Measurements from ENCODE around the gene DHRS1.

DHRS1 gene

DNA sequence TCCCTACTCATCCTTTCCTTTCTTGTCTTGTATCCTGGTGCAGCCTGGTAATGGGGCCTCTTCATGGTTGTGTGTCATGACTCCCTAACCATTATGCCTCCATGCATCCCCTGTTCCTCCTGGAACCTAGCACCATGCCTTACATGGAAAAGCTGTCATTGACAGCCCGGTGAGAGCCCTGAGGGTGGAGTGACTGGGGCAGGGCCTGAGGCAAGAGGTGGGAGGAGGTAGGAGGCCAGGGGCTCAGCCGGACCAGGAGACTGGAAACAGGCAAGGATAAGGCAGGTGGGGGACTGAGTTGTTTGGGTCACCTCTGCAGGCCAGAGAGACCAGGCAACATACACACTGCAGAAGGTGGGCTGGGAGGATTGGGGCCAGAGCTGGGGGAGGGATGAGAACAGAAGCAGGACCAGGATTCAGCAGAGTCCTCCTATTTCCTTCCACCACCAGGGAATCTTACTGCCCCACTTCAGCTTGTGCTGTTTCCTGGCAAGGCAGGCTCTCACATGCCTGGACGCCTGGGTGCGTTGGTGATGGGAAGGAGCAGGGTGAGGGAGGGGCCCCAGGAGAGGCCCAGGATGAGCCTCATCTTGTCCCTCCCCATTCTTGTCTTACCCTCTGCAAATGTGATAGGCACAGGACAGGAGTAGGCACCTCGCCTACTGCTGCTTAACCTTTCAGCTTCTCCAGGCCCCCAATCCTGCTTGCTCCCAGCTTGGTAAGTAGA is 10.1 kb upstream of the DHRS1 start, which contains the start of gene LTB4R2:
LTB4R2 (plus strand) TSS at position 603 of the 727 bp plus-strand sequence. CDS start 525 bp downstream, outside the sequence.
- H3K4me1 ChIP-seq (ENCODE audit: control insufficient read depth, insufficient read depth, low read length) = no peaks in the 10 kb centered on the region
- H3K9me3 ChIP-seq (ENCODE audit: control insufficient read depth, insufficient read depth, low read depth, low read length) = no peaks in the 10 kb centered on the region
- CTCF ChIA-PET = interaction anchor here (0.5 to 5.1 kb wide), 12 partner anchors 11 to 826 kb away, joined by 3 to 70 read pairs (median 3); partner anchors contain the start of genes CBLN3, DHRS1, KHNYN and MDP1
- POLR2A ChIA-PET = interaction anchor here (2.2 to 2.7 kb wide), 2 partner anchors 39 to 67 kb away, joined by 9 to 15 read pairs; partner anchors contain the start of genes RABGGTA and TINF2
- no peak for TF ChIP-seq ZEB2 (tag by site-specific recombination; IDR thresholded peaks at IDR 0.05)
- TF ChIP-seq ZNF223 (tag by site-specific recombination; IDR thresholded peaks at IDR 0.05) = no peak
- no peak for TF ChIP-seq MEIS1 (CRISPR knock-in tag; IDR thresholded peaks at IDR 0.05; ENCODE audit: borderline replicate concordance)
- no peak for TF ChIP-seq ZNF785 (tag by site-specific recombination; IDR thresholded peaks at IDR 0.05)
- TF ChIP-seq ZNF776 (tag by site-specific recombination; IDR thresholded peaks at IDR 0.05; ENCODE audit: borderline replicate concordance) = no peak
- TF ChIP-seq ZIC2 (tag by site-specific recombination; IDR thresholded peaks at IDR 0.05) = no peak
- TF ChIP-seq ZNF366 (tag by site-specific recombination; conservative IDR thresholded peaks at IDR 0.05) = no peak
- no peak for TF ChIP-seq SP7 (tag by site-specific recombination; IDR thresholded peaks at IDR 0.05)
- TF ChIP-seq ZNF350 (tag by site-specific recombination; IDR thresholded peaks at IDR 0.05) = no peak
- H3K36me3 ChIP-seq (ENCODE audit: control insufficient read depth in 2 of 2, insufficient read depth in 1 of 2, low read length in 2 of 2) = peaks cover 10 to 77% of the 10 kb centered on the region in 2 experiments
- no peak within 1 kb of the TSS for H3K4me3 ChIP-seq (ENCODE audit: low read depth, low read length)
- H3K27ac ChIP-seq (ENCODE audit: extremely low read depth, low read depth, low read length) = no peak within 1 kb of the TSS

DNA sequence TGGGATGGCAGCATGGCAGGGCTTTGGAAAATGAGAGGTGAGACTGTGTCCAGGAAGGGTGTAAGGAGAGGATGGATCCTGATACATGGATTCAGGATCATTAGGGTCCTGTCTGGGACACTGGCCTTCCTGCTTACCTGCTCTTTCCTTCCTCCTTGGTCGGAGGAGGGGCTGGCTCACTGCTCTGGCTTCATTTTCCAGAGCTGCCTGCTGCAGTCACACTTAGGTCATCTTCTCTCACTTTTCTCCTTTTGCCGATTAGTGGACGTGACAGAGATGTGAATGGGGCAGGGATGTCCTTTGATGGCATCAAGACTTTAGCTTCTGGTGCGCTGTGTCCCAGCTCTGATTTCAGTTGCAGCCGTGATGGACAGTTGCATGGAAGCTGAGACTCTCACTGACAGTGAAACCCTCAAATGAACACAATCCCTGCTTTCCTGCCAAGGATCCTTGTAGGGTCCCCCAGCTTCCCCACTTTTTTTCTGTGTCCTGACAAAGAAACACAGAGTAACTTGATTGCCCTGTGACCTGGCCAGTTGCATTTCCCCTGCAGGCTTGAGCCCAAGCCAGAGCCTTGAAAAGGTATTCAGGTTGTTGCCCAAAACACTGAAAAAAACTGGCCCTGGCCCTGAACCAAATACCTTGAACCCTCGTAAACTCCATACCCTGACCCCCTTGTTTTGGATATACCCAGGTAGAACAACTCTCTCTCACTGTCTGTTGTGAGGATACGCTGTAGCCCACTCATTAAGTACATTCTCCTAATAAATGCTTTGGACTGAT is 9.0 kb upstream of the DHRS1 start:
- CTCF ChIA-PET = interaction anchor here (0.5 to 5.1 kb wide), 43 partner anchors 8 to 1364 kb away, joined by 3 to 70 read pairs (median 4); partner anchors contain the start of genes CBLN3, CHMP4A, DHRS1 and KHNYN
- no peak for TF ChIP-seq ZNF248 (tag by site-specific recombination; IDR thresholded peaks at IDR 0.05)
- TF ChIP-seq ZBTB20 (tag by site-specific recombination; IDR thresholded peaks at IDR 0.05) = 0 out of 2 replicates have a peak, but pooled peaks have one; percentile 6
- Histone ChIP-seq H3K4me3 (ENCODE audit: low read depth, low read length) (no peak overlapping the region), H3K27ac (ENCODE audit: extremely low read depth, low read depth, low read length) (no peak overlapping the region), H3K9me3 (ENCODE audit: control insufficient read depth, insufficient read depth, low read depth, low read length) (no peaks in the 10 kb centered on the region), H3K4me1 (ENCODE audit: control insufficient read depth, insufficient read depth, low read length) (no peaks in the 10 kb centered on the region), H3K36me3 (ENCODE audit: control insufficient read depth in 2 of 2, insufficient read depth in 1 of 2, low read length in 2 of 2) (peaks cover 15 to 89% of the 10 kb centered on the region in 2 experiments)
- POLR2A ChIA-PET = interaction anchor here (0.8 to 2.7 kb wide), 9 partner anchors 9 to 173 kb away, joined by 3 to 15 read pairs (median 4); partner anchors contain the start of genes DHRS1, NOP9, PSME1 and RABGGTA

DNA sequence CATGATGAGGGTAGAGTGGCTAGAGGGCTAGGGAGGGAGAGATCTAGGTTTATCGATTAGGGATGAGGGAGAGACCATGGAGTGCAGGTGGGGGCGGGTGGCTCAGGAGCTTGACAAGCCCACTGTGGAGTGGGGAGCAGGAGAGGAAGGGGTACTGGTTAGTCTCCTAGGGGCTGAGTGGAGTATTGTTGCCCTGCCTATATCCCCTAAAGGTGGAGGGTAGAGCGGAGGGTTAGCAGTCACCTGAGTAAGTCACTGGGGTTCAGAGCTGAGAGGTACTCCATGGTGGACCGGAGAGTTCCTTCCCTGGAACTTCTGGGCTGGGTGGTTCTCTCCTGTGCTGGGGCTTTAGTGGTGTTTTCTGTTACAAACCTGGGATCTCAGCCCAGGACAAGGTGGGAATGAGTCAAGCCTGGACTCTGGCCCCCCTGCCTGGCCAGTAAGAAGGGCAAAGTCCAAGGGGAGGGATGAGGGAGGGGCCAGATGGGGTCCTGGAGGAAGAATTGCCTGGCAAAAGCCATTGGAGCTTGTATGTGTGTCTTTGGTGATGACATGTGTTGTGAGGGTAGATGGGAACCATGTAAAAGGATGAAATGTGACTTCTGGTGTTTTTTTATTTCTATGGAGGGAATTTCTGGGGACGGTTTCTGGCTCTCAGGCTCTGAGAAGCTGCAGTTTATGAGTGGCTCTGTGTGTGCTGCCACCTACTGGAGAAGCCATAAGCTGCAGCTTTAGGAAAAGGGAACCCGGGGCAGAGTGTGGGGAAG is 8.2 kb upstream of the DHRS1 start, which contains the start of gene CIDEB:
CIDEB (minus strand) TSS at position 403 of the 767 bp plus-strand sequence; CDS start at position 284, 119 bp downstream.
- ChIA-PET CTCF (interaction anchor here (0.6 to 5.1 kb wide), 45 partner anchors 9 to 683 kb away, joined by 3 to 70 read pairs (median 4); partner anchors contain the start of genes CBLN3, CHMP4A, DHRS1 and KHNYN), POLR2A (interaction anchor here (0.8 to 2.7 kb wide), 15 partner anchors 8 to 193 kb away, joined by 3 to 15 read pairs (median 3); partner anchors contain the start of genes CBLN3, DCAF11, DHRS1 and KHNYN)
- H3K9me3 ChIP-seq (ENCODE audit: control insufficient read depth, insufficient read depth, low read depth, low read length) = no peaks in the 10 kb centered on the region
- no peak within 1 kb of the TSS for H3K4me3 ChIP-seq (ENCODE audit: low read depth, low read length)
- H3K4me1 ChIP-seq (ENCODE audit: control insufficient read depth, insufficient read depth, low read length) = no peaks in the 10 kb centered on the region
- H3K27ac ChIP-seq (ENCODE audit: extremely low read depth, low read depth, low read length) = no peak within 1 kb of the TSS
- peaks cover 20 to 92% of the 10 kb centered on the region in 2 experiments for H3K36me3 ChIP-seq (ENCODE audit: control insufficient read depth in 2 of 2, insufficient read depth in 1 of 2, low read length in 2 of 2)
- TF ChIP-seq ZNF654 (tag by site-specific recombination; IDR thresholded peaks at IDR 0.05; ENCODE audit: low read depth) (peak; percentile 40), ZNF558 (tag by site-specific recombination; IDR thresholded peaks at IDR 0.05) (no peak), ZNF311 (tag by site-specific recombination; IDR thresholded peaks at IDR 0.05; ENCODE audit: borderline replicate concordance) (no peak), ZNF555 (tag by site-specific recombination; conservative IDR thresholded peaks at IDR 0.05) (no peak), ZNF76 (tag by site-specific recombination; IDR thresholded peaks at IDR 0.05; ENCODE audit: borderline replicate concordance, low read depth) (peak; percentile 33; the same call in 1 of the 2 replicates), ZNF544 (tag by site-specific recombination; IDR thresholded peaks at IDR 0.05) (no peak)
- TF ChIP-seq, protein P1, sequence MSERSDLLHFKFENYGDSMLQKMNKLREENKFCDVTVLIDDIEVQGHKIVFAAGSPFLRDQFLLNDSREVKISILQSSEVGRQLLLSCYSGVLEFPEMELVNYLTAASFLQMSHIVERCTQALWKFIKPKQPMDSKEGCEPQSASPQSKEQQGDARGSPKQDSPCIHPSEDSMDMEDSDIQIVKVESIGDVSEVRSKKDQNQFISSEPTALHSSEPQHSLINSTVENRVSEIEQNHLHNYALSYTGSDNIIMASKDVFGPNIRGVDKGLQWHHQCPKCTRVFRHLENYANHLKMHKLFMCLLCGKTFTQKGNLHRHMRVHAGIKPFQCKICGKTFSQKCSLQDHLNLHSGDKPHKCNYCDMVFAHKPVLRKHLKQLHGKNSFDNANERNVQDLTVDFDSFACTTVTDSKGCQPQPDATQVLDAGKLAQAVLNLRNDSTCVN (tag by site-specific recombination; optimal IDR thresholded peaks at IDR 0.05) = no peak
- TF ChIP-seq, protein P2, sequence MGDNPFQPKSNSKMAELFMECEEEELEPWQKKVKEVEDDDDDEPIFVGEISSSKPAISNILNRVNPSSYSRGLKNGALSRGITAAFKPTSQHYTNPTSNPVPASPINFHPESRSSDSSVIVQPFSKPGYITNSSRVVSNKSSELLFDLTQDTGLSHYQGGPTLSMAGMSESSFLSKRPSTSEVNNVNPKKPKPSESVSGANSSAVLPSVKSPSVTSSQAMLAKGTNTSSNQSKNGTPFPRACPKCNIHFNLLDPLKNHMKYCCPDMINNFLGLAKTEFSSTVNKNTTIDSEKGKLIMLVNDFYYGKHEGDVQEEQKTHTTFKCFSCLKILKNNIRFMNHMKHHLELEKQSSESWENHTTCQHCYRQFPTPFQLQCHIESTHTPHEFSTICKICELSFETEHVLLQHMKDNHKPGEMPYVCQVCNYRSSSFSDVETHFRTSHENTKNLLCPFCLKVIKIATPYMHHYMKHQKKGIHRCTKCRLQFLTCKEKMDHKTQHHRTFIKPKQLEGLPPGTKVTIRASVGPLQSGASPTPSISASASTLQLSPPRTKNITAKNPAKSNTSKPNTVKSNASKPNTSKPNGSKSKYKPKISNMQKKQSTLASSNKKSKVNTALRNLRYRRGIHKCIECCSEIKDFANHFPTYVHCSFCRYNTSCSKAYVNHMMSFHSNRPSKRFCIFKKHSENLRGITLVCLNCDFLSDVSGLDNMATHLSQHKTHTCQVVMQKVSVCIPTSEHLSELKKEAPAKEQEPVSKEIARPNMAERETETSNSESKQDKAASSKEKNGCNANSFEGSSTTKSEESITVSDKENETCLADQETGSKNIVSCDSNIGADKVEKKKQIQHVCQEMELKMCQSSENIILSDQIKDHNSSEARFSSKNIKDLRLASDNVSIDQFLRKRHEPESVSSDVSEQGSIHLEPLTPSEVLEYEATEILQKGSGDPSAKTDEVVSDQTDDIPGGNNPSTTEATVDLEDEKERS (tag by site-specific recombination; IDR thresholded peaks at IDR 0.05) = no peak
- TF ChIP-seq, protein P3, sequence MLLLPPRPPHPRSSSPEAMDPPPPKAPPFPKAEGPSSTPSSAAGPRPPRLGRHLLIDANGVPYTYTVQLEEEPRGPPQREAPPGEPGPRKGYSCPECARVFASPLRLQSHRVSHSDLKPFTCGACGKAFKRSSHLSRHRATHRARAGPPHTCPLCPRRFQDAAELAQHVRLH (tag by site-specific recombination; IDR thresholded peaks at IDR 0.05) = no peak
- TF ChIP-seq, protein P4, sequence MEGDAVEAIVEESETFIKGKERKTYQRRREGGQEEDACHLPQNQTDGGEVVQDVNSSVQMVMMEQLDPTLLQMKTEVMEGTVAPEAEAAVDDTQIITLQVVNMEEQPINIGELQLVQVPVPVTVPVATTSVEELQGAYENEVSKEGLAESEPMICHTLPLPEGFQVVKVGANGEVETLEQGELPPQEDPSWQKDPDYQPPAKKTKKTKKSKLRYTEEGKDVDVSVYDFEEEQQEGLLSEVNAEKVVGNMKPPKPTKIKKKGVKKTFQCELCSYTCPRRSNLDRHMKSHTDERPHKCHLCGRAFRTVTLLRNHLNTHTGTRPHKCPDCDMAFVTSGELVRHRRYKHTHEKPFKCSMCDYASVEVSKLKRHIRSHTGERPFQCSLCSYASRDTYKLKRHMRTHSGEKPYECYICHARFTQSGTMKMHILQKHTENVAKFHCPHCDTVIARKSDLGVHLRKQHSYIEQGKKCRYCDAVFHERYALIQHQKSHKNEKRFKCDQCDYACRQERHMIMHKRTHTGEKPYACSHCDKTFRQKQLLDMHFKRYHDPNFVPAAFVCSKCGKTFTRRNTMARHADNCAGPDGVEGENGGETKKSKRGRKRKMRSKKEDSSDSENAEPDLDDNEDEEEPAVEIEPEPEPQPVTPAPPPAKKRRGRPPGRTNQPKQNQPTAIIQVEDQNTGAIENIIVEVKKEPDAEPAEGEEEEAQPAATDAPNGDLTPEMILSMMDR (tag by site-specific recombination; IDR thresholded peaks at IDR 0.05) = peak; percentile 78

Data from HEK293 (cell line).